WTC11 (cell line): ENCODE data around the gene RSPRY1. TPM values are rescaled to one million over a fixed set of nuclear protein-coding genes. Genes with fewer than 3 reads are reported as not detected.

Experiments
- ATAC-seq: fragments of 200-7000 bp; cut with Tn5 transposase; 2 replicates; pipeline ENCODE4 v1.10.0; 2021; ENCODE audit warnings: mild to moderate bottlenecking, moderate library complexity
- CTCF ChIA-PET: fragments of 300-600 bp; sonication (Branson Sonifier 250); formaldehyde crosslinking; loops from one replicate; lab custom pipeline; 2021; ENCODE audit warnings: antibody characterized with exemption; lab: Charles Lee
- POLR2A ChIA-PET: fragments of 350-600 bp; sonication (Branson Sonifier 250); formaldehyde crosslinking; loops from one replicate; lab custom pipeline; 2021; ENCODE audit warnings: antibody characterized with exemption; lab: Charles Lee
- DNase-seq: peaks from one replicate; pipeline ENCODE4 v3.0.0; 2021; ENCODE audit warnings: low spot score
- H3K27ac Mint-ChIP-seq: 2 replicates; pipeline ENCODE4 v1.8.0; 2021; ENCODE audit warnings: mixed read lengths
- H3K27me3 Mint-ChIP-seq: 2 replicates; pipeline ENCODE4 v1.8.0; 2021; ENCODE audit warnings: low read depth, mild to moderate bottlenecking, moderate library complexity, mixed read lengths
- H3K36me3 Mint-ChIP-seq: 2 replicates; pipeline ENCODE4 v1.8.0; 2021; ENCODE audit warnings: mixed read lengths
- H3K4me1 Mint-ChIP-seq: 2 replicates; pipeline ENCODE4 v1.8.0; 2022; ENCODE audit warnings: mixed read lengths
- H3K4me3 Mint-ChIP-seq: 2 replicates; pipeline ENCODE4 v1.8.0; 2021; ENCODE audit warnings: mild to moderate bottlenecking, moderate library complexity, mixed read lengths
- H3K9me3 Mint-ChIP-seq: 2 replicates; pipeline ENCODE4 v1.8.0; 2021; ENCODE audit warnings: mixed read lengths
- AFF4 ChIP-seq: sonication (generic); formaldehyde crosslinking; IDR thresholded peaks from 2 replicates; pipeline ENCODE4 v1.8.1; 2023; ENCODE audit warnings: mild to moderate bottlenecking, missing genetic modification reagents, borderline replicate concordance
- CBFB ChIP-seq: sonication (generic); formaldehyde crosslinking; IDR thresholded peaks from 2 replicates; pipeline ENCODE4 v1.8.1; 2022; ENCODE audit warnings: mild to moderate bottlenecking, low read depth, missing genetic modification reagents
- GTF2I ChIP-seq: fragments of 250-450 bp; sonication (Bioruptor Pico); conservative IDR thresholded peaks from 2 replicates; pipeline ENCODE4 v1.4.0; 2021; ENCODE audit warnings: mild to moderate bottlenecking
- NFE2L1 ChIP-seq: sonication (generic); formaldehyde crosslinking; IDR thresholded peaks from 2 replicates; pipeline ENCODE4 v1.8.1; 2023; ENCODE audit warnings: missing genetic modification reagents
- NR3C1 ChIP-seq: sonication (generic); formaldehyde crosslinking; conservative IDR thresholded peaks from 2 replicates; pipeline ENCODE4 v1.8.1; 2023; ENCODE audit warnings: low read depth, mild to moderate bottlenecking, missing genetic modification reagents
- SMAD4 ChIP-seq: sonication (generic); formaldehyde crosslinking; IDR thresholded peaks from 2 replicates; pipeline ENCODE4 v1.8.0; 2022; ENCODE audit warnings: mild to moderate bottlenecking, missing genetic modification reagents
- TCF7 ChIP-seq: sonication (generic); formaldehyde crosslinking; IDR thresholded peaks from 2 replicates; pipeline ENCODE4 v1.8.0; 2022; ENCODE audit warnings: mild to moderate bottlenecking, low read depth, missing genetic modification reagents, moderate library complexity
- TEAD1 ChIP-seq: sonication (generic); formaldehyde crosslinking; IDR thresholded peaks from 2 replicates; pipeline ENCODE4 v1.8.0; 2022; ENCODE audit warnings: mild to moderate bottlenecking, missing genetic modification reagents
- USF1 ChIP-seq: sonication (generic); formaldehyde crosslinking; IDR thresholded peaks from 2 replicates; pipeline ENCODE4 v1.8.0; 2022; ENCODE audit warnings: mild to moderate bottlenecking, missing genetic modification reagents
- ZNF423 ChIP-seq: fragments of 250-450 bp; sonication (Bioruptor Pico); IDR thresholded peaks from 2 replicates; pipeline ENCODE4 v2.1.2; 2022; ENCODE audit warnings: mild to moderate bottlenecking, moderate library complexity
- ZSCAN18 ChIP-seq: fragments of 250-450 bp; sonication (Bioruptor Pico); IDR thresholded peaks from 2 replicates; pipeline ENCODE4 v2.1.2; 2022; ENCODE audit warnings: mild to moderate bottlenecking, moderate library complexity
- total RNA-seq: library from RNA; stranded (reverse); gene quantifications from 3 replicates; pipeline ENCODE4 v1.2.3, GENCODE V29; 2021
- TF ChIP-seq, protein P1 (sequence below): sonication (generic); formaldehyde crosslinking; IDR thresholded peaks from 2 replicates; pipeline ENCODE4 v1.8.1; 2022; ENCODE audit warnings: missing genetic modification reagents, borderline replicate concordance
- TF ChIP-seq, protein P2 (sequence below): sonication (generic); formaldehyde crosslinking; IDR thresholded peaks from 2 replicates; pipeline ENCODE4 v1.8.0; 2023; ENCODE audit warnings: missing genetic modification reagents
- TF ChIP-seq, protein P3 (sequence below): sonication (generic); formaldehyde crosslinking; IDR thresholded peaks from 2 replicates; pipeline ENCODE4 v1.8.1; 2023; ENCODE audit warnings: mild to moderate bottlenecking, missing genetic modification reagents, moderate library complexity
- TF ChIP-seq, protein P4 (sequence below): sonication (generic); formaldehyde crosslinking; IDR thresholded peaks from 2 replicates; pipeline ENCODE4 v1.8.1; 2022; ENCODE audit warnings: mild to moderate bottlenecking, moderate library complexity, missing genetic modification reagents

RSPRY1 gene
- total RNA-seq, 1 experiment from 2014 or later = 26.8 TPM

GRCh38 chr16:57233944-57234706 is 48.0 kb downstream of the RSPRY1 start:
- H3K9me3 Mint-ChIP-seq = no peaks in the 10 kb centered on the region
- TF ChIP-seq, protein P1, sequence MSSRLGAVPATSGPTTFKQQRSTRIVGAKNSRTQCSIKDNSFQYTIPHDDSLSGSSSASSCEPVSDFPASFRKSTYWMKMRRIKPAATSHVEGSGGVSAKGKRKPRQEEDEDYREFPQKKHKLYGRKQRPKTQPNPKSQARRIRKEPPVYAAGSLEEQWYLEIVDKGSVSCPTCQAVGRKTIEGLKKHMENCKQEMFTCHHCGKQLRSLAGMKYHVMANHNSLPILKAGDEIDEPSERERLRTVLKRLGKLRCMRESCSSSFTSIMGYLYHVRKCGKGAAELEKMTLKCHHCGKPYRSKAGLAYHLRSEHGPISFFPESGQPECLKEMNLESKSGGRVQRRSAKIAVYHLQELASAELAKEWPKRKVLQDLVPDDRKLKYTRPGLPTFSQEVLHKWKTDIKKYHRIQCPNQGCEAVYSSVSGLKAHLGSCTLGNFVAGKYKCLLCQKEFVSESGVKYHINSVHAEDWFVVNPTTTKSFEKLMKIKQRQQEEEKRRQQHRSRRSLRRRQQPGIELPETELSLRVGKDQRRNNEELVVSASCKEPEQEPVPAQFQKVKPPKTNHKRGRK (CRISPR knock-in tag) = no peak
- TF ChIP-seq, protein P2, sequence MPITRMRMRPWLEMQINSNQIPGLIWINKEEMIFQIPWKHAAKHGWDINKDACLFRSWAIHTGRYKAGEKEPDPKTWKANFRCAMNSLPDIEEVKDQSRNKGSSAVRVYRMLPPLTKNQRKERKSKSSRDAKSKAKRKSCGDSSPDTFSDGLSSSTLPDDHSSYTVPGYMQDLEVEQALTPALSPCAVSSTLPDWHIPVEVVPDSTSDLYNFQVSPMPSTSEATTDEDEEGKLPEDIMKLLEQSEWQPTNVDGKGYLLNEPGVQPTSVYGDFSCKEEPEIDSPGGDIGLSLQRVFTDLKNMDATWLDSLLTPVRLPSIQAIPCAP (CRISPR knock-in tag) = no peak
- TF ChIP-seq AFF4 = no peak
- no peaks in the 10 kb centered on the region for H3K4me1 Mint-ChIP-seq
- H3K36me3 Mint-ChIP-seq = peaks cover 58% of the 10 kb centered on the region
- ChIA-PET CTCF (no interaction called here), POLR2A (no interaction called here)
- ATAC-seq (no peak), DNase-seq (no peak)
- H3K4me3 Mint-ChIP-seq = no peak overlapping the region
- peak overlapping the region; percentile 11; the same call in 1 of the 2 replicates for H3K27ac Mint-ChIP-seq
- H3K27me3 Mint-ChIP-seq = no peaks in the 10 kb centered on the region

DNA sequence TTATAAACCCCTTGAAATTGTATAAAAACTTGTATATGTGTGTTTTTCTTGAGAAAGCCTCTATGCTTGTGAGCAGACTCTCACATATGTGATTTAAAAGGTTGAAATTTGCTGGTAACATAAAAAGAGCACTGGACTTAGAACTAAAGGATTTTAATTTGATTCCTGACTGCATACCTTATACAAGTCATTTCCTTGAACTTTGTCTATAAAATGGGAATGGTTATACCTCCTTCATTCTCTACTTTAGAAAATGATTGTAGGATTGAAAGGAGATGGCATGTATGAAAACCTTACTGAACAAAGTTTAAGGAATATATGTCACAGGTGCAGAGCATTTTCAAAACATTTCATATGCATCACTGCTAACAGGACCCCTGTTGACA is 48.6 kb downstream of the RSPRY1 start:
- Mint-ChIP-seq H3K36me3 (peaks cover 62% of the 10 kb centered on the region), H3K27ac (no peak overlapping the region), H3K4me1 (no peaks in the 10 kb centered on the region), H3K4me3 (no peak overlapping the region), H3K27me3 (no peaks in the 10 kb centered on the region), H3K9me3 (no peaks in the 10 kb centered on the region)
- POLR2A ChIA-PET = no interaction called here
- TF ChIP-seq GTF2I (no peak), USF1 (CRISPR knock-in tag) (no peak), TEAD1 (CRISPR knock-in tag) (no peak)
- no peak for ATAC-seq
- CTCF ChIA-PET = no interaction called here
- no peak for DNase-seq

GRCh38 chr16:57235128-57236021 is 49.2 kb downstream of the RSPRY1 start:
- CTCF ChIA-PET = no interaction called here
- no peaks in the 10 kb centered on the region for H3K4me1 Mint-ChIP-seq
- TF ChIP-seq CBFB (CRISPR knock-in tag) = no peak
- TF ChIP-seq, protein P2 (CRISPR knock-in tag) = no peak
- TF ChIP-seq, protein P3, sequence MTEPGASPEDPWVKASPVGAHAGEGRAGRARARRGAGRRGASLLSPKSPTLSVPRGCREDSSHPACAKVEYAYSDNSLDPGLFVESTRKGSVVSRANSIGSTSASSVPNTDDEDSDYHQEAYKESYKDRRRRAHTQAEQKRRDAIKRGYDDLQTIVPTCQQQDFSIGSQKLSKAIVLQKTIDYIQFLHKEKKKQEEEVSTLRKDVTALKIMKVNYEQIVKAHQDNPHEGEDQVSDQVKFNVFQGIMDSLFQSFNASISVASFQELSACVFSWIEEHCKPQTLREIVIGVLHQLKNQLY (CRISPR knock-in tag) = no peak
- no peak for TF ChIP-seq ZNF423 (CRISPR knock-in tag)
- TF ChIP-seq NR3C1 = no peak
- TF ChIP-seq ZSCAN18 (CRISPR knock-in tag) = no peak
- no peak for TF ChIP-seq NFE2L1 (CRISPR knock-in tag)
- TF ChIP-seq TCF7 = no peak
- TF ChIP-seq, protein P4, sequence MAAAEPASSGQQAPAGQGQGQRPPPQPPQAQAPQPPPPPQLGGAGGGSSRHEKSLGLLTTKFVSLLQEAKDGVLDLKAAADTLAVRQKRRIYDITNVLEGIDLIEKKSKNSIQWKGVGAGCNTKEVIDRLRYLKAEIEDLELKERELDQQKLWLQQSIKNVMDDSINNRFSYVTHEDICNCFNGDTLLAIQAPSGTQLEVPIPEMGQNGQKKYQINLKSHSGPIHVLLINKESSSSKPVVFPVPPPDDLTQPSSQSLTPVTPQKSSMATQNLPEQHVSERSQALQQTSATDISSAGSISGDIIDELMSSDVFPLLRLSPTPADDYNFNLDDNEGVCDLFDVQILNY (CRISPR knock-in tag) = no peak
- TF ChIP-seq SMAD4 (CRISPR knock-in tag) = no peak

More at GRCh38 chr16:57235128-57236021, 49.2 kb downstream of the RSPRY1 start:
- Mint-ChIP-seq H3K9me3 (no peaks in the 10 kb centered on the region), H3K27me3 (no peaks in the 10 kb centered on the region), H3K36me3 (peaks cover 58% of the 10 kb centered on the region), H3K27ac (no peak overlapping the region), H3K4me3 (no peak overlapping the region)
- POLR2A ChIA-PET = no interaction called here
- ATAC-seq (no peak), DNase-seq (no peak)
